Calu3 (cell line): ENCODE data around the gene SLIT3. TPM values are rescaled to one million over a fixed set of nuclear protein-coding genes. Genes with fewer than 3 reads are reported as not detected.

Experiments
- BruUV-seq: library from RNA; stranded (reverse); fragments of 400-500 nt; replicated peaks from 2 replicates; lab custom pipeline; 2021; lab: Mats Ljungman, UMichigan
- CTCF ChIA-PET: fragments of 300-600 bp; sonication (Branson Sonifier 250); formaldehyde crosslinking; loops from one replicate; lab custom pipeline; 2022; ENCODE audit warnings: antibody characterized with exemption; lab: Charles Lee
- DNase-seq: peaks from one replicate; pipeline ENCODE4 v3.0.0; 2022
- H3K27ac Mint-ChIP-seq: one replicate; pipeline ENCODE4 v1.8.0; 2022; ENCODE audit warnings: mixed read lengths; ENCODE audit not compliant: unreplicated experiment
- H3K27me3 Mint-ChIP-seq: one replicate; pipeline ENCODE4 v1.8.0; 2022; ENCODE audit warnings: mixed read lengths; ENCODE audit not compliant: unreplicated experiment
- H3K36me3 Mint-ChIP-seq: one replicate; pipeline ENCODE4 v1.8.0; 2022; ENCODE audit warnings: mild to moderate bottlenecking, moderate library complexity, mixed read lengths; ENCODE audit not compliant: insufficient read depth, unreplicated experiment
- H3K4me1 Mint-ChIP-seq: one replicate; pipeline ENCODE4 v1.8.0; 2022; ENCODE audit warnings: mild to moderate bottlenecking, low read depth, mixed read lengths; ENCODE audit not compliant: unreplicated experiment
- H3K4me3 Mint-ChIP-seq: one replicate; pipeline ENCODE4 v1.8.0; 2022; ENCODE audit warnings: mild to moderate bottlenecking, low read depth, moderate library complexity, mixed read lengths; ENCODE audit not compliant: unreplicated experiment
- H3K9me3 Mint-ChIP-seq: one replicate; pipeline ENCODE4 v1.8.0; 2022; ENCODE audit warnings: low read depth, mixed read lengths; ENCODE audit not compliant: unreplicated experiment
- CTCF ChIP-seq: fragments of 200-600 bp; IDR thresholded peaks from one replicate; pipeline ENCODE4 v1.8.0; 2022; ENCODE audit warnings: antibody characterized with exemption; ENCODE audit not compliant: unreplicated experiment
- intact Hi-C: fragments of 100-400 bp; cut with micrococcal nuclease; formaldehyde crosslinking; loops from one replicate; pipeline ENCODE4 v1.10.0; 2022; ENCODE audit not compliant: unreplicated experiment
- total RNA-seq: library from RNA; stranded (reverse); gene quantifications from 2 replicates; pipeline ENCODE4 v1.2.3, GENCODE V29; 2022

SLIT3 gene
- total RNA-seq, 1 experiment from 2014 or later, result not detected

GRCh38 chr5:168777651-168778050, 523.3 kb downstream of the SLIT3 start:
- CTCF ChIA-PET, result no interaction called here
- intact Hi-C loops, result no loop called here

GRCh38 chr5:168776070-168776469, 524.9 kb downstream of the SLIT3 start:
- intact Hi-C loops, result no loop called here
- no peak for TF ChIP-seq CTCF
- DNase-seq, result no peak
- Mint-ChIP-seq H3K4me3 (no peak overlapping the region), H3K36me3 (no peaks in the 10 kb centered on the region), H3K27ac (no peak overlapping the region), H3K9me3 (no peaks in the 10 kb centered on the region), H3K4me1 (no peaks in the 10 kb centered on the region), H3K27me3 (peaks cover 97% of the 10 kb centered on the region)
- no TSS peak for BruUV-seq
- CTCF ChIA-PET, result no interaction called here

More at GRCh38 chr5:168777651-168778050, 523.3 kb downstream of the SLIT3 start:
- no peaks in the 10 kb centered on the region for H3K36me3 Mint-ChIP-seq
- H3K27ac Mint-ChIP-seq, result no peak overlapping the region
- TF ChIP-seq CTCF, result no peak
- no peaks in the 10 kb centered on the region for H3K4me1 Mint-ChIP-seq
- DNase-seq, result no peak
- H3K9me3 Mint-ChIP-seq, result no peaks in the 10 kb centered on the region
- H3K27me3 Mint-ChIP-seq, result peaks cover 97% of the 10 kb centered on the region
- no TSS peak for BruUV-seq
- H3K4me3 Mint-ChIP-seq, result no peak overlapping the region

- no peak overlapping the region for H3K4me3 Mint-ChIP-seq
- DNase-seq, result no peak
- intact Hi-C loops, result no loop called here
- CTCF ChIA-PET, result interaction anchor here (0.6 kb wide), 1 partner anchor 1133 kb away, joined by 3 read pairs; no protein-coding TSS in a partner anchor
- no peak overlapping the region for H3K27ac Mint-ChIP-seq
- H3K9me3 Mint-ChIP-seq, result peaks cover under 1% of the 10 kb centered on the region
- H3K4me1 Mint-ChIP-seq, result no peaks in the 10 kb centered on the region
- peaks cover 97% of the 10 kb centered on the region for H3K27me3 Mint-ChIP-seq
- no TSS peak for BruUV-seq
- TF ChIP-seq CTCF, result no peak
- no peaks in the 10 kb centered on the region for H3K36me3 Mint-ChIP-seq
Observed at GRCh38 chr5:168773226-168773625, 527.7 kb downstream of the SLIT3 start.

- Mint-ChIP-seq H3K27ac (no peak overlapping the region), H3K36me3 (no peaks in the 10 kb centered on the region), H3K27me3 (peaks cover 97% of the 10 kb centered on the region), H3K4me3 (no peak overlapping the region), H3K9me3 (peaks cover 4% of the 10 kb centered on the region), H3K4me1 (no peaks in the 10 kb centered on the region)
- CTCF ChIA-PET, result no interaction called here
- DNase-seq, result no peak
- intact Hi-C loops, result no loop called here
- no peak for TF ChIP-seq CTCF
- no TSS peak for BruUV-seq
Observed at GRCh38 chr5:168772316-168772961, 528.5 kb downstream of the SLIT3 start.
